Central memory CD8-positive, alpha-beta T cell (primary cell): ENCODE measurements around the gene CCDC102B.

Source experiments
- ATAC-seq: fragments of 150-1000 bp; cut with Tn5 transposase; replicated peaks from 2 replicates; pipeline ENCODE4 v1.10.0; 2022; ENCODE audit warnings: mild to moderate bottlenecking, moderate FRiP score, moderate number of reproducible peaks; ENCODE audit not compliant: poor library complexity, severe bottlenecking; ENCODE audit errors: extremely low read depth
- DNase-seq, 2 donors: peaks; one replicate each; pipeline ENCODE4 v3.0.0; 2021; ENCODE audit warnings: low spot score in 2 of 2
- H3K27ac Mint-ChIP-seq: one replicate; pipeline ENCODE4 v1.8.0; 2022; ENCODE audit warnings: low read depth, mild to moderate bottlenecking, moderate library complexity, mixed read lengths
- H3K27me3 Mint-ChIP-seq: one replicate; pipeline ENCODE4 v1.8.0; 2022; ENCODE audit warnings: mixed read lengths
- H3K36me3 Mint-ChIP-seq: one replicate; pipeline ENCODE4 v1.8.0; 2022; ENCODE audit warnings: mild to moderate bottlenecking, moderate library complexity, mixed read lengths; ENCODE audit not compliant: insufficient read depth
- H3K4me1 Mint-ChIP-seq: one replicate; pipeline ENCODE4 v1.8.0; 2022; ENCODE audit warnings: mixed read lengths
- H3K4me3 Mint-ChIP-seq: one replicate; pipeline ENCODE4 v1.8.0; 2022; ENCODE audit warnings: mild to moderate bottlenecking, moderate library complexity, mixed read lengths
- H3K9me3 Mint-ChIP-seq: one replicate; pipeline ENCODE4 v1.8.0; 2022; ENCODE audit warnings: mixed read lengths

The CCDC102B gene

DNA sequence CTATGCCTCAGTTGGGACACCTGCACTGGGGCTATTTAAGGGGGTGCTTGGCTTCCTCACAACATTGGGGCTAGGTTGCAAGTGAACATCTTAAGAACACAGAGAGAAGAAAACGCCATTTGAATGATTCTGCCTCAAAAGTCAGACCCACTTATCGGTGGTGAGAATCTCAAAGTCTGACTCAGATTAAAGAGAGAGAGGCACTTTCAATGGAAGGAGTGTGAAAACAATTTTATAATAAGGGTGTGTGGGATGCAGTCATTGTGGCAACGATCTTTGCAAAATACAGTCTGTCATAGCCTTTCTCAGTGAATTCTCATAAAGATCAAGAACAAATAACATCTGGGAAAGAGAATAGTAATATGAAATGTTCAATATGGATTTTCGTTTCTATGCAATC, 41.8 kb downstream of the CCDC102B start:
- no peak for ATAC-seq
- Mint-ChIP-seq H3K4me3 (no peak overlapping the region), H3K9me3 (no peaks in the 10 kb centered on the region), H3K36me3 (no peaks in the 10 kb centered on the region), H3K4me1 (no peaks in the 10 kb centered on the region), H3K27me3 (no peaks in the 10 kb centered on the region), H3K27ac (no peak overlapping the region)
- DNase-seq: no peak

DNA sequence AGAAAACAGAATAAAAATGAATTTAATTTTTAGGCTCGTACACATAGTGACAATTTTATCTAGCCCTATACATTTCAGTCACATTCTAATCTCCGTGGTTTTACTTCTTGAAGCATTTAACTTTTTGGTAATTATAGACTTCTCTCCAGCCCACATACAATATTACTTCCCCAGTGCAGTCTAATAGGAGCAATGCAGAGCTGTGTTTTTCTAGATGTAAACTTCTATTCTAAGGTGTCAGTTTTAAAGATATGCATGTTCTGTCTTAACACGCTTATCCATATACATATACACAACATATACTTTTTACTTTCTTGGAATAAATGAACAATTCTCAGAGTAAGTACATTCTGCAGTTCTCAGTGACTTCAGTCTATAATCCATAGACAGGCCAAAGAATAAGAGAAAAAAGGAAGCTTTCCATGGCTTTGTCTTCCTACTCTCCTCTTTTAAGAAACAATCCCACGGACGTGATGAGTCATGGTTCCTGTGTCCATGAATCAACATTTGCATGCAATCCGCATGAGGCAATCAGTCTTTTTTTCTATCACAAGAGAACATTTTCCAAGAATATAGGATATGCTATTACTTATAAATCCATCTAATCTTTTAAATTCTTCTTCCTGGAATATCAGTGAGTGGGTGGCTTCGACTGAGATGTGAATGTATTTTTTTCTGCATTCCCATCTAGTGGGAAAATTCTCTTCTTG, 42.8 kb downstream of the CCDC102B start:
- ATAC-seq (no peak), DNase-seq (no peak)
- Mint-ChIP-seq H3K27me3 (no peaks in the 10 kb centered on the region), H3K27ac (no peak overlapping the region), H3K4me1 (no peaks in the 10 kb centered on the region), H3K9me3 (no peaks in the 10 kb centered on the region), H3K4me3 (no peak overlapping the region), H3K36me3 (no peaks in the 10 kb centered on the region)

DNA sequence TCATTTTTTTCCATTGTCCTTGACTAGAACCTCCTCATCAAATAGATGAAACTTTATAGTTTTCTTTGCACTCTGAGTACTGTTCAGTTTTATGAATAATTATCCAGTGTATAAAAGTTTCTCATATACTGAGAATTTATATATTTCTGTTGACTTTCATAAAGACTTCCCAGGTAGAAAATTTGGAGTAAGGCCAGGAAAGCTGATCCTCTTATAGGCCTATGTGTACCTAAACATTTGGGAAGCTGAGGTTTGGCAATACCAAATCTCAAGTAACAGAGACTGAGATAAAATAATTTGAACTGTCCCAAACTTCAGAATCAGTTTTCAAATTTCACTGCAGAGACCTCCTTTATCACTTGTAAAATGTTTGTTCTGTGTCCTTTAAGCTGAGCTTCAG, 43.4 kb downstream of the CCDC102B start:
- Mint-ChIP-seq H3K4me1 (no peaks in the 10 kb centered on the region), H3K27ac (no peak overlapping the region), H3K4me3 (no peak overlapping the region), H3K9me3 (no peaks in the 10 kb centered on the region), H3K36me3 (no peaks in the 10 kb centered on the region), H3K27me3 (no peaks in the 10 kb centered on the region)
- DNase-seq: no peak
- no peak for ATAC-seq

DNA sequence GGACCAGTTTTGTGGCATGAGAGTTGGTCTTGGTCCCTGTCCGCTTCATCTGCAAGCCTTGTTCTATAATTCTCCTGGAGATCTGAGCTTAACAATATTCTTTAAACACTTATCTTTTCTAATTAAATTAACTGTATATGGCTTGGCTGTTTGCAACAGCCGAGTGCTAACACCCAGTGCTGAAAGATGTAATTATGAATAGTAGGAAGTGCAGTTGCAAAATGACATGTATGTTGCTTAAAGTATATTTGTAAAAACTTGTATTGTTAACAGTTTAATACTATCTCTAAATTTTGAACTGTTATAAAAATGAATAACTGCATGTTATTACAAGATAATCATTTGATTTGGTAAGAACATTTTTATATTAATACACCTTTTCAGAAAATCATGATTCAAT, 45.1 kb downstream of the CCDC102B start:
- ATAC-seq (no peak), DNase-seq (no peak)
- H3K27me3 Mint-ChIP-seq: no peaks in the 10 kb centered on the region
- no peaks in the 10 kb centered on the region for H3K4me1 Mint-ChIP-seq
- H3K36me3 Mint-ChIP-seq: no peaks in the 10 kb centered on the region
- no peak overlapping the region for H3K27ac Mint-ChIP-seq
- H3K4me3 Mint-ChIP-seq: no peak overlapping the region
- no peaks in the 10 kb centered on the region for H3K9me3 Mint-ChIP-seq

DNA sequence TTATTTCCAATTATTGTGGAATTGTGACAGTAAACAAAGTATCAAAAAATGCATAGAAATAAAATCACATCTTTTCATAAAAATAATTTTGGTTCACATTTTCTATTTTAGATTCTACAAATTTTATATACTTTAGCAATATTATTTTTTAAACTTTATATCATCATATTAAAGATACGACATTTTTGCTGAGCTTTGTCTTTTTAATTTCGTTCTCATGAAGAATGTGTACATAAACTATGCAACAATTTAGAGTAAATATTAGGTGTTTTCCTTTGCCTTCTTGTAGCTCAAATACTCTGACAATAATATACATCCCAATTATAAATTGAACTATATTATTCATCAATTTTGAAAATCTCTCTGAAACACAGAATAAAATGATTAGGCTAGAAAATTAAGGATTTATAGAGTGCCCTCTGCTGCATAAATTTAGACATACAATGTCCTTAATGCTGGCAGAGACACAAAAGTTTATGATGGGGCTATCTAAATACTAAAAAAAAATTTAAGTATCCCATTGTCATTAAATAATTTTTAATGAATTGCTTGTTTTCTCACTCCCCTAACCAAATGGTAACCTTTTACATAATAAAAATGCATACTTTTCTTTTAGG, 45.7 kb downstream of the CCDC102B start:
- H3K36me3 Mint-ChIP-seq: no peaks in the 10 kb centered on the region
- DNase-seq (no peak), ATAC-seq (no peak)
- H3K27me3 Mint-ChIP-seq: no peaks in the 10 kb centered on the region
- H3K9me3 Mint-ChIP-seq: no peaks in the 10 kb centered on the region
- no peaks in the 10 kb centered on the region for H3K4me1 Mint-ChIP-seq
- H3K27ac Mint-ChIP-seq: no peak overlapping the region
- no peak overlapping the region for H3K4me3 Mint-ChIP-seq

DNA sequence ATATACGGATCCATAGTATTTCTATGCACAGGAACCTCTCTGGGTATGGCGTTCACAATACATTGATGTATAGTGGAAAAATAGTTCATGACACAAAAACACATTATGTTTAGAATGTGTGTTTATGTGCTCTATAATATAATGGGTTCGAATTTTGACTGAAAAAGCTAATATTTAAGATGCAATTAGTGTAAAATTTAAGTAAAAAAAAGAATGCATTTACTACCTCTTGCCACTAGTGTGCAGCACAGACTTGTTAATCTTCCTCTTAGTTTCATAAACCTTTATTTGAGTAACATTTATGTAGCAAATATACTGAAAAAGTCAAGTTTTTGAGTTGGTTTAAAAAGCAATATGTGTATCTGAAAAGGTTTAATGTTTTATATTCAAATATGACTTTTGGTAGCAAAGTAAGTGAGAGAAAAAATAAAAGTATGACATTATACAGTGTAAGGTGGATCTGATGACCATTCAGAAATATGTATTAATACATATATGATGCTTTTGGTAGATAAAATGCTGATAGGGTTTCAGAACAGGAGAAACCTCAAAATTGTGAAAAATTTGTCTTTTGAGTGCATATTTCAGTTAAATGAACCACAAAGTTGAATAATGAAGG, 49.4 kb downstream of the CCDC102B start:
- no peak overlapping the region for H3K27ac Mint-ChIP-seq
- no peak for ATAC-seq
- H3K27me3 Mint-ChIP-seq: no peaks in the 10 kb centered on the region
- no peak for DNase-seq
- H3K4me3 Mint-ChIP-seq: no peak overlapping the region
- H3K36me3 Mint-ChIP-seq: no peaks in the 10 kb centered on the region
- no peaks in the 10 kb centered on the region for H3K9me3 Mint-ChIP-seq
- no peaks in the 10 kb centered on the region for H3K4me1 Mint-ChIP-seq

DNA sequence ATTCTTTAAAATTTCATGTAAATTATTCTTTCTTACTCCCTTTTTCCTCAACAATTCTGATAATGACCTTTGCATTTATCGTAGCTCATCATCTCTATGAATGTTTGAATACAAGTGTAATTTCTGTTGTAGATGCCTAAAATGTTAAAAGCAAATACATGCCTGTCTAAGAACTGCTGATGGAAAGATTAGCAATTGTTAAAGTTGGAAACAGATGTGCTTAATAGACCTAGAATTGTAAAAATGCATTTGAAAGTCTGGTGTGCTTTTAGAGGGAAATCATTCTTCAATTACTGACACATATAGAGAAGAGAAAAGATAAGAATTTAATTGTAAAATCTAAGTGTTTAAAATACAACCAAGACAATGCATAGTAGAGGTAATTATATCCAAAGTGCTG, 50.4 kb downstream of the CCDC102B start:
- Mint-ChIP-seq H3K27me3 (no peaks in the 10 kb centered on the region), H3K9me3 (no peaks in the 10 kb centered on the region), H3K4me3 (no peak overlapping the region), H3K4me1 (no peaks in the 10 kb centered on the region), H3K36me3 (no peaks in the 10 kb centered on the region), H3K27ac (no peak overlapping the region)
- no peak for DNase-seq
- ATAC-seq: no peak

DNA sequence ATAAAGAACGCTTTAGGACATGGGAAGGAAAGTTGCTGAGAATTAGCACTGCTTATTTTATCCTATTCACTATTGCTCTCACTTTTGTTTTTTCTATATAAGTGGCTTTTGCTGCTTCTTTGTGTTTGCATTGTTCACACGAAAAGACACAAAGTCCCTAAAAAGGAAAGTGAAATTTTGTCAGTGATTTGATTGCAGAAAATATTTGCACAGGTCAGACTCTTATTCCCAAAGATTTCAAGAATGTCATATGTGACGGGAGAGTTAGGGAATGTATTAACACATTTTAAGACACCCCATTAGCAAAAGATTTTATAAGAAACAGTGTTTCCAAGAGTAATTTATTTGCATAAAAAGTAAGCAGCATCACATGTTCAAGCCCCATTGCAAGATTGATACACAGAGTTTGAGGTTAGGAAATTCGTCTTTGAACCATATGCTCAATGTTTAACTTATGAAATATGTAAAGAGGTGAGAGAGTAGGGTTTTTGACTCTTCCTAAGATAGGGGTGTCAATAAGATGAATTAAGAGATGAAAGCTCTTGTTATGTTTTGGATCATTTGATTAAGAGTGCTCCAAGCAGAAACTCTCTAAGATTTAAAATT, 57.0 kb downstream of the CCDC102B start:
- Mint-ChIP-seq H3K27me3 (no peaks in the 10 kb centered on the region), H3K36me3 (no peaks in the 10 kb centered on the region), H3K4me3 (no peak overlapping the region), H3K4me1 (no peaks in the 10 kb centered on the region), H3K9me3 (no peaks in the 10 kb centered on the region), H3K27ac (no peak overlapping the region)
- no peak for ATAC-seq
- no peak for DNase-seq

DNA sequence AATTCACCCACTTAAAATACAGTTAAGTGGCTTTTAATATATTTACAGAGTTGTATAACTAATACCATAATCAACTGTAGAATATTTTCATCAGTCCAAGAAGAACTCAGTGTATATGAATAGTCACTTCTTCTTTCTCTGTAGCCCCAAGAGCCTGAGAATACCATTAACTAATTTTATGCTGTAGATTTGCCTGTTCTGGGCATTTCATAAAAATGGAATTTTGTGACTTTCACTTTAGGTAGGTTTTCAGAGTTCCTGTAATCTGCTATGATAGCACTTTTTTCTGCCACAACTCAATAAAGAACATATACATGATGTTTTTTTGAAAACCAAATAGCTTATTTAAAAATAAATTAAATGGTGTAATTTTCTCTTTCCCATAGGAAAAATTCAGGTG, 57.6 kb downstream of the CCDC102B start:
- H3K9me3 Mint-ChIP-seq: no peaks in the 10 kb centered on the region
- ATAC-seq (no peak), DNase-seq (no peak)
- no peaks in the 10 kb centered on the region for H3K4me1 Mint-ChIP-seq
- no peak overlapping the region for H3K4me3 Mint-ChIP-seq
- H3K27ac Mint-ChIP-seq: no peak overlapping the region
- no peaks in the 10 kb centered on the region for H3K27me3 Mint-ChIP-seq
- H3K36me3 Mint-ChIP-seq: no peaks in the 10 kb centered on the region

DNA sequence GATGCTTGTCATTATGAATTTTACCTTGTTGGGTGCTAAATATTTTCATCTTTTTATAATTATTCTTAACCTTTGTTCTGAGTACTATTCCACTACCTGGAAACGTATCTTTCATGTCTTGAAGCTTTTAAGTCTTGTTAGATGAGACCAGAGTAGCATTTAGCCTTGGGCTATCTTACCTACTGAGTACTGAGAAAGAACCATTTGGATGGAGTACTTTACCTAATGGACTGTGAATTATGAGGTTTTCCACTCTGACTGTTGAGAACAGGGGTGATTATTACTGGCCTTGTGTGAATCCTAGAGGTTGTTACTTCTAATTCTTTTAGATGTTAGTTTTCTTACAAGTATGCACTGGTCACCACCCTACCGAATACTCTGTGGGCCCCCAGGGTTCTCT, 63.5 kb downstream of the CCDC102B start:
- Mint-ChIP-seq H3K27me3 (no peaks in the 10 kb centered on the region), H3K4me3 (no peak overlapping the region), H3K27ac (no peak overlapping the region), H3K4me1 (no peaks in the 10 kb centered on the region), H3K36me3 (no peaks in the 10 kb centered on the region), H3K9me3 (no peaks in the 10 kb centered on the region)
- DNase-seq (no peak), ATAC-seq (no peak)

DNA sequence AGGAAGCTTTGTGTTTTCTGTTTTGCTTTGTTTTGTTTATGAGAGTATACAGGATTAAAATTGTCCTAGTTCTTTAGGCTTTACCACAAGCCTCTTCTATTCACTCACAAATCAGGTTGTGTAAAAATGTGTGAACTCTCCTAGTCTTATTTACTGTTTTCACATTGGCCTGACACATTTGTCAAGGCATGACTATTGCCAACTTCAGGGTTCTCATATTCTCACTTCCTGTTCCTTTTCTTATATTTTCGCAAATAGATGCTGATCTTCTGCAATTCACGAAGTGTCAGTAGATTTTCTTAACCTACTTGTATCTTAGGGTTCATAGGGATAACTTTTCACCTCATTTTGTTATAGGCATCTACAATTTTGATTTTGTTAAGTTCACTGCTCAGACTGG, 67.1 kb downstream of the CCDC102B start:
- H3K4me3 Mint-ChIP-seq: no peak overlapping the region
- no peaks in the 10 kb centered on the region for H3K4me1 Mint-ChIP-seq
- peaks cover 1% of the 10 kb centered on the region for H3K36me3 Mint-ChIP-seq
- H3K27ac Mint-ChIP-seq: no peak overlapping the region
- ATAC-seq (no peak), DNase-seq (no peak)
- no peaks in the 10 kb centered on the region for H3K9me3 Mint-ChIP-seq
- no peaks in the 10 kb centered on the region for H3K27me3 Mint-ChIP-seq

DNA sequence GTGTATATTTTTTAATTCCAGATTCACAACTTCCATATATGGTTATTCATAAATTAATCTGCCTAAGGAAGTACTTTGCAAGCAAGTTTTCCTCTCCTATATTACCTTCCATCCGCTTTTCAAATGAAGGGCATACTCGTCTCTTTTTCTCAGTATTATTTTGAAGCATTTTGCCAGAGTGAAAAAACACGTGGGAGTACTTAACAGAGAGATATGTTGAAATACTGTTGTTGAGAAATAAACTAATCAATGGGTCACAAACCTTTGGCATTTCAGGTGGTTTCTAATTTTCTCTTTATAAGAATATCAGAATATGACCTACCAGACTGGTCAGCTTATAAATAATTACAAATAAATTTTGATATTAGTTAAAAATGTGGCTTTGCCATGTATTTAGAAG, 67.6 kb downstream of the CCDC102B start:
- no peaks in the 10 kb centered on the region for H3K9me3 Mint-ChIP-seq
- H3K4me3 Mint-ChIP-seq: no peak overlapping the region
- no peaks in the 10 kb centered on the region for H3K27me3 Mint-ChIP-seq
- no peak overlapping the region for H3K27ac Mint-ChIP-seq
- ATAC-seq (no peak), DNase-seq (no peak)
- no peaks in the 10 kb centered on the region for H3K4me1 Mint-ChIP-seq
- H3K36me3 Mint-ChIP-seq: peaks cover 1% of the 10 kb centered on the region

DNA sequence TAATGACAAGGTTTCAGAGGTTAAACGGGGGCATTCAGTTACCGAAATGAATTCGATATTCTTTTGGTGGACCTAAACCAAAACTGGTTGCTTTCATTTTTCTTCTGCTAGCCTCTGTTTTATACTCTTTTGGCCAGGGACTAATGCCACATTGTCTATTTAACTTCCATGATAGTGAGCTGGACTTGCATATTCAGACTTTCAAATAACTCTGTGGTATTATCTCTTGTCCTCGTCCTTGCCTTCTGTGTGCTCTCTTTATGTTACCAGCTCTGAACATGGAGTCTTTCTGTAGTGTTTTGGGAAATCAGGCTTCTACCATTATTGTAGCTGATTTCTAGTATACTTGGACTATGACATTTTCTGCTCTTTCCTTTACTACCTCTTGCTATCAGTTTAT, 75.1 kb downstream of the CCDC102B start:
- no peak overlapping the region for H3K4me3 Mint-ChIP-seq
- no peak for DNase-seq
- H3K36me3 Mint-ChIP-seq: no peaks in the 10 kb centered on the region
- H3K27ac Mint-ChIP-seq: no peak overlapping the region
- no peak for ATAC-seq
- no peaks in the 10 kb centered on the region for H3K4me1 Mint-ChIP-seq
- no peaks in the 10 kb centered on the region for H3K9me3 Mint-ChIP-seq
- H3K27me3 Mint-ChIP-seq: no peaks in the 10 kb centered on the region
